IPS DF 4.7 (cell line): Measurements from ENCODE around the gene SPINK5.
"Not testable (repeated sequence)": the region's sequence is repeated elsewhere in the genome, so short reads cannot be mapped to it uniquely, and the experiment has no call there.

Source experiments
- DNase-seq: peaks from one replicate; pipeline ENCODE4 v3.0.0-alpha.2; 2013; ENCODE audit warnings: low spot score; ENCODE audit errors: extremely low read depth

Gene SPINK5, protein sequence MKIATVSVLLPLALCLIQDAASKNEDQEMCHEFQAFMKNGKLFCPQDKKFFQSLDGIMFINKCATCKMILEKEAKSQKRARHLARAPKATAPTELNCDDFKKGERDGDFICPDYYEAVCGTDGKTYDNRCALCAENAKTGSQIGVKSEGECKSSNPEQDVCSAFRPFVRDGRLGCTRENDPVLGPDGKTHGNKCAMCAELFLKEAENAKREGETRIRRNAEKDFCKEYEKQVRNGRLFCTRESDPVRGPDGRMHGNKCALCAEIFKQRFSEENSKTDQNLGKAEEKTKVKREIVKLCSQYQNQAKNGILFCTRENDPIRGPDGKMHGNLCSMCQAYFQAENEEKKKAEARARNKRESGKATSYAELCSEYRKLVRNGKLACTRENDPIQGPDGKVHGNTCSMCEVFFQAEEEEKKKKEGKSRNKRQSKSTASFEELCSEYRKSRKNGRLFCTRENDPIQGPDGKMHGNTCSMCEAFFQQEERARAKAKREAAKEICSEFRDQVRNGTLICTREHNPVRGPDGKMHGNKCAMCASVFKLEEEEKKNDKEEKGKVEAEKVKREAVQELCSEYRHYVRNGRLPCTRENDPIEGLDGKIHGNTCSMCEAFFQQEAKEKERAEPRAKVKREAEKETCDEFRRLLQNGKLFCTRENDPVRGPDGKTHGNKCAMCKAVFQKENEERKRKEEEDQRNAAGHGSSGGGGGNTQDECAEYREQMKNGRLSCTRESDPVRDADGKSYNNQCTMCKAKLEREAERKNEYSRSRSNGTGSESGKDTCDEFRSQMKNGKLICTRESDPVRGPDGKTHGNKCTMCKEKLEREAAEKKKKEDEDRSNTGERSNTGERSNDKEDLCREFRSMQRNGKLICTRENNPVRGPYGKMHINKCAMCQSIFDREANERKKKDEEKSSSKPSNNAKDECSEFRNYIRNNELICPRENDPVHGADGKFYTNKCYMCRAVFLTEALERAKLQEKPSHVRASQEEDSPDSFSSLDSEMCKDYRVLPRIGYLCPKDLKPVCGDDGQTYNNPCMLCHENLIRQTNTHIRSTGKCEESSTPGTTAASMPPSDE

DNA sequence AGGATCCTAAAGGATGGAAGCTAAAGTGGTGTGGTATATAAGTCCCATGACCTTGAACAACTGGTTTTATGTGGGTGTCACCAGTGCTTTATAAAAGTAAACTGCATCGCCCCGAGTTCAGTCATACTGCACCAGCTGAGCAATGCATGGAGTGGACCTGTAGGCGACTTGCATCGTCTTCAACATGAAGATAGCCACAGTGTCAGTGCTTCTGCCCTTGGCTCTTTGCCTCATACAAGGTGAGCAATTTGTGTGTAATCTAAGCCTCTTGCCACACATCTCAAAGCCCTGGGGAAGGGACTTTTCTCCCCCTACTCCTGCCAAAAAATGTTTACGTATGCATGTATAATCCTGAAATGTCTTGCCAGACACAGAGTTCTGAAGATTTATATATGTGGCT lies at the start of gene SPINK5:
TSS of gene SPINK5 (plus strand) at position 120 of the 400 bp plus-strand sequence. CDS start at position 185, 65 bp downstream.
- DNase-seq: no peak

DNA sequence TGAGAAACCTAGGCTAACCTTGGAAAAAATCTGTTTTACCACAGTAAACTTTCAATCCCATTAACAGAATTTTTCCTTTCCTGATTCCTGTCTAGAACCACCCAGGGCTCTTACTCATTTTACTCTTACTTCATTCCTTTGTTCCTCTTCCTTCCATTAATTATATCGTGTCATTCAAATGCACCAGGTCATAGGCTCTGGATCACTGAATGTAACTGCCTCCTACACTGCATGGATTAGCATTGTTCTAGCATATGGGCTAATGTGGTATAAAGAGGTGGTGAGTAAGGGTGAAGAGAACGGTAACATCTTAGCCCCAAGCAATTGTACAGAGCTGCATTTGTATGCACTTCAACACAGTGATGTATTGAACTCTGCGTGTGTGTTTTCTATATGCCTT lies 49.5 kb upstream of the SPINK5 start:
- no peak for DNase-seq

DNA sequence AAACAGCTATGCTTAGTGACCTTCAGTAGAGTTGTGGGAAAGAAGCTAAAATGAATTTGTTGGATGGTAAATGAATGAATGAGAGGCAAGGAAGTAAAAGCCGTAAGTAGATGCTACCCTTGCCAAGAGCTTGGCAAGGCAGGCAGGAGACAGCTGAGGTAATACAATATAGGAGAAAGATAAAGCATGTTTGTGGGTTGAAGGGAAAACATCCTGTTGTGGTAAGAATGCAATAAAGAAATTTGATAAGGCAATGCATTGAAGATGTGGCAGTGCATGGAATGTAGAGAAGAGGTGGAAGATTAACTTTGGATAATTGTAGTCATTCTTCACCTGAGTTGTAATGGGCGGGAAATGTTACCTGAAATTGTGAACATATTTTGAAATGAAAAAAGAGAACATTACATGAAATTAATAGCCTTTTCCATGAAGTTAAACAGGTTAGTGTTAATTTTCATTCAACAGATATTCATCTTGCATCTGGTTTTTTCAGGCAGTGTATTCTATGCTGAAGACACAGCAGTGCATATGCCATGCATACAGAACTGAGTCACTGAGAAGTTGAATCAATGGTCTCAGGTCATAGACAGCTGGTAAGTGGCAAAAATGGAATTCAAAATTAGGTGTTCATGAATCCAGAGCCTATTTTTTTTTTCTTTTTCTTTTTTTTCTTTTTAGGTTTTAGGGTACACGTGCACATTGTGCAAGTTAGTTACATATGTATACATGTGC lies 43.4 kb upstream of the SPINK5 start:
- no peak for DNase-seq

DNA sequence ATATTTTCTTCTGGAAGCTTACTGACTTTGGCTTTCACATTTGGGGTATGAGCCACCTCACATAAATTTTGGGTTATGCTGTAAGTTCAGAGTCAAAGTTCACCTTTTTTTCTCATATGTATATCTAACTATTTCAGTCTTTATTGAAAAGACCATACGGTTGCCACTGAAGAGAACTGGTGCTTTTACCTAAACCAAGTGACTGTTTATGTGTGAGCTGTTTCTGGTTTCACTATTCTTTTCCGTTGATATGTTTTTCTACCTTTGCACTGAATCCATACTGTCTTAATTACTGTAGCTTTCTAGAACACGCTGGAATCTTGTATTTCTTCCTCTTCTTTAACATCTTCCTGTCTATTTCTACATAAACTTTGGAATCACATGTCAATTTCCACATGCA lies 36.3 kb upstream of the SPINK5 start:
- DNase-seq: no peak

DNA sequence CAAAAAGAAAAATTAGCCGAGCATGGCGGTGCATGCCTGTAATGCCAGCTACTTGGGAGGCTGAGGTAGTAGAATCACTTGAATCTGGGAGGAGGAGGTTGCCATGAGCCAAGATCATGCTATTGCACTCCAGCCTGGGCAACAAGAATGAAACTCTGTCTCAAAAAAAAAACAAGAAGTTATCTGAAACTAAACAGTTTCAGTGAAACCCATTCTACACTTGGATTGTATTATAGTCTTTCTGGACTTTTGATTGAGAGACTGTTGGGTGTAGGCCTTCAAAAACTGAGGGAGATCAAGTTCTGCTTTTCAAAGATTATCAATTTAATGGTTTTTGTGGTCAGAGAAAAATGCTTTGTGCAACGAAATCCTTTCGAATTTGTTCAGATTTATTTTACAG lies 34.6 kb upstream of the SPINK5 start:
- no peak for DNase-seq

DNA sequence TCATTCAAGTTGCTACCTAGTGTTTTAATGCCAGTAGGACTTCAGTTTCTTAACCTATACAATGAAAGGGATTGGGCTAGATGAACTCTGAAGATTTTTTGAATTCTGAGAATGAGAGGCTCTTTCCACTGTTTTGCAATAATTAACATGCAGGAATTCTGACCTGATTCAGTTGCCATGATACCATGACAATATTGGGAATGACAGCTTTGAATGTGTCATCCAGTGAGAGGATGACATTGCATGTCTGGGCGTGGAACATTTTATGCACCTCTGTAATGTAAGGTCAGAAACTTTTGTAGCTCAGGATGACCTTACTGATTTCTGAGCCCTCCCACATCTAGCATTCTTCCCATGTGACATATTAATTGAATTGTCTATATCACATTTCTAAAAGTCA lies 30.6 kb upstream of the SPINK5 start:
- DNase-seq: no peak

DNA sequence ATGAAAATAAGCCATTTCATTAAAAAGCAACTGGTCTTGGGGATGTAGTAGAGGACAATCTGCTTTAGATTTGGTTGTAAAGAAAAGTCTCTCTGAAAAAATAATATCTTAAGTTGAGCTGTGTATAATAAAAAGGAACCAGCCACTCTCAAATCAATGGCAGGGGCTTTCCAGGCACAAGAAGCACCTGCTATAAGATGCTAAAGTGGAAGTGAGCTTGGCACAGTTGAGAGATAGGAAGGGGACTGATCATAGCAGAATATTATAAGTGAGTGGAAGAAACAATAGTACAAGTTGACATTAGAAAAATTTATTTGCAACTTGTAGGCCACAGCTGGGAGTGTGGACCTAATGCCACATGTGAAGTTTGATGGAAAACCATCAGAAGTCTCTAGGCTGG lies 28.1 kb upstream of the SPINK5 start:
- DNase-seq: no peak

DNA sequence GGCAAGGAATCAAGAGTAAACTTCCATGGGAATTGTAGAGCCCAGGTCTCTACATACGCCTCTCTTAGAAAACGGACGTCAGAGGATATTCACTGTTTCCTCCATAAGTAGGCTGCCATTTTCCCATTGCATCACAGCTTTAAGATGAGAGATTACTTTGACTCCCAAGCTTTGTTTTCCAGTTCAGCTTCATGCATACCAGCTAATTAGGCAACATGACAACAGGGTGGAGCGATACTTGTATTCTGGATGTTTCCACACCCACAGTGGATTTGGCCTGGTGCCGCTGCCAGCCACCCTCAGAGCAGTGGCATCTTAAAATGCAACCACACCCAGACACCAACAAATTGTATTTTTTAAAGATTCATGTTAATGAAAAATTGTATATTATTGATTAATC lies 20.9 kb upstream of the SPINK5 start:
- DNase-seq: no peak

DNA sequence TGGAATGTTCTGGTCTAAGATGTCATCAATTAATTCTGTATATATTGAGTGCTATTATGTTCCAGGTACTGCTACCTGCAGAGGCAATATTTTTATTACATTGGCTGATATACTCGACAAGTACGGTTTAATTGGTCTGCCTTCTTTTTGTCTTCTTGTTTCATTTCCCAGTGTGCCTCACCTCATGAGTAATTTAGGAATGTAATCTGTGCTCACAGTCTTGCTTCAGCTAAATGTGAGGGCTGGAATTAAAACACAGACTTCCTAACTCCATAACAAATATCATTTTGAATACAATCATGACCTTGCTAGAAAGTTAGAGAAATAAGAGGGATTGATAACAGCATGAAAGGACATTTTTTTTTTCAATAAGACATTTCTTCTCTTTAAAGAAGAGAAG lies 20.1 kb upstream of the SPINK5 start:
- DNase-seq: no peak

DNA sequence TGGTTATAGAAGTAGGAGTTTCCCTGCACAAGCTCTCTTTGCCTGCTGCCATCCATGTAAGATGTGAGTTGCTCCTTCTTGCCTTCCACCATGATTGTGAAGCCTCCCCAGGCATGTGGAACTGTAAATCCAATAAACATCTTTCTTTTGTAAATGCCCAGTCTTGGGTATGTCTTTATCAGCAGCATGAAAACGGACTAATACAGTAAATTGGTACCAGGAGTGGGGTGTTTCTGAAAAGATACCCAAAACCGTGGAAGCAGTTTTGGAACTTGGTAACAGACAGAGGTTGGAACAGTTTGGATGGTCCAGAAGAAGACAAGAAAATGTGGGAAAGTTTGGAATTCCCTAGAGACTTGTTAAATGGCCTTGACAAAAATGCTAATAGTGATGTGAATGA lies 8.6 kb upstream of the SPINK5 start:
- not testable (repeated sequence) for DNase-seq

DNA sequence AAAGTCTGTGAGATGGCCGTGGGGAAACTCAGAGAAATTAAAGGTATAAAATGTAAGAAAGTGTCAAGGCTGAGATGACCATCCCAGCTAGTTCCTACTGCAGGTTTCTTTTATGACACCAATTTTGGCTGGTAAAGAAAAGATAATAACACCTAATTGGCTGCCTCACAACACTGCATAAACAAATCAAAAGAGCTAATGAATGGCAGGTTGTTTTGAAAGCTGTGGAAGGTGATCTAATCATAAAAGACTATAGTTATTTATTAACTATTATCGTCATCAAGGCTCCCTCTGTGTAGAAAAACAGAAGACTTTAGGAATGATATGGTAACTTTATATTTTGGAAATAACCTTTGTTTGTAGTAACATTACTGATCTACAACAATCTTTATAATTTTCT lies 3.5 kb upstream of the SPINK5 start:
- DNase-seq: no peak

DNA sequence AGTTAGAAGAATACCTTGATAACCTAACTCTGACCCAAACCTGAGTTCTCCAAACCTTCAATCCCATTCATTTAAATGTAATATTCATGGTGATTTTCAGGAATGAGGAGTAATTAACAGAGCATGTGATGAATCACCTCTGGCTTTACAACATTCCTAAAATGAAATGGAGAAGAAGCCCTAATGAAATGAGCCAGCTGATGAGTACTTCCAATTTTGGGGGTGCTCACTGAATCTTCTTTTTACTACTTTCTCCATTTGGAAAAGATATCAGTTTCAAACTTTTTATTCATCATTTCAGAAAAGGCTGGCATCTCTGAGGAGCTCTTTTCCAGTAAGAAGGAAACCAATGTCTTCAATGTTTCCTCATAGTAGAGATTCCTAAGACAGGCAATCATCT lies 2.9 kb upstream of the SPINK5 start:
- no peak for DNase-seq

DNA sequence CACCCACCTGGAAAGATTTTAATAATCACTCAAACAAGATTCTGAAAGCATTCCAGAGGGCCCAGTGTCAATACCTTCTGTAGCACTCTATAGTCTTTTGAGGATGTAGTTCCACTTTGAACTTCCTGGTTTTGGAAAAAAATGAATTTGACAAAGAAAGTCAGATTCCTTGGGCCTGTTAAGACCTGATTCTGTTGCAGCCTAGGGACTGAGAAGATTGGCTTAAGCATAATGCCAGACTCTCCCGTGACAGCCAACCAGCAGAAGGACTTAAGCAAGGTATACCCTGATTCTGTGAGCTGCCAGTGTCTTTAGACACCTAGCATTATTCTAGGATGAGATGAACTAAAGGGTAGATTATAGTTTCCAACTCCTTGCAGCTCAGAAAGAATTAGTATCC lies 6.8 kb downstream of the SPINK5 start:
- no peak for DNase-seq

DNA sequence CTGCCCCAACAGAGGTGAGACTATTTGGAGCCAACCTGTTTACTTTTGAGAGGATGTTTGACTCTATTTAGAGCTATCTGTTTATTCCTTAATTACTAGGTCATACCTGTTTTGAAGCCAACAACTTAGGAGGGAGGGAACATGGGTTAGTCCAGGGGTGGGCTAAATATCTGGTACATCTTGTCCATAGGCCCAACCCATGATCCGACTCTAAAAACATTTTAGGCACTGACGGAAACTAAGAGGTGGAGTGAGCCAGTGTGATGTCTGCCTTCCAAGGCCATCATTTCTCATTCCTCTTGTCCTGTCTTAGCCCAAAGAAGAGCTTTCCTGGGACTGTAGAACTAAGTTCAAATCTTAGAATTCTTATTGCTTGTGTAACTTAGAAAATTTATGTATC lies 8.4 kb downstream of the SPINK5 start:
- DNase-seq: no peak

DNA sequence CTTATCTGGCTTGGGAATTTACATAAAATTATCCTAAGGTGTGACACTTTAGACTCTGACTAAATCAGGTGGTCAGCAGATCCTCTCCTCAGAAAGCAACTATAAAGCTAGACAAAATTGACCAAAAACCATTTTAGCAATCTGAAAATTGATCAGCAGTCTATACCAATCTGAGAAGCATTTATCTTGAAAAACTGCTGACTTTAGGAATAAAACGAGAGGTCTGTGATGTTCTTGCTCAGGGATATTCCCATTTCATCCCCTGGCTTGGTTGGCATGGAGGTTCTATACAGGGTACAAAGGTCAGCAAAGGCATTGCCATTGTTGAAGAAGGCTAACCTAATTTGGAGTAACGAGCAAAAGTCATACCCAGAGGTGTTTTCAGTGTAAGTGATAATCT lies 11.7 kb downstream of the SPINK5 start:
- no peak for DNase-seq

DNA sequence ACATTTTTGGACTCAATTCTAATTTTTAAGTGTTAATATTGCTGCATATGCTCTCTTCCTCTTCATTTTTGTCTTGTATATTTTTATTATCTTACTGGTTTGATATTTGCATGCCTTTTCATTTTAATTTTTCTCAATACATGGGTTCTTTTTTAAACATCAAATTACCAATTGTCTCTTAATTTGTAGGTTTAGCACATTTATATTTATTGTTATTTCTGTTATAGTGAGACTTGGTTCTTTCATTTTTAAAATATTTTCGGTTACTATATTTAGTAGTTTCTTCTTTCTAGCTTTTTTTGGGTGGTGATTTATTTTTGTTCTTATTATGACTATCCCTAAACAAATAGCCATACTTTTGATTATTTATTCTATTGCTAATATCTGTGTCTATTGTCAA lies 19.4 kb downstream of the SPINK5 start:
- no peak for DNase-seq

DNA sequence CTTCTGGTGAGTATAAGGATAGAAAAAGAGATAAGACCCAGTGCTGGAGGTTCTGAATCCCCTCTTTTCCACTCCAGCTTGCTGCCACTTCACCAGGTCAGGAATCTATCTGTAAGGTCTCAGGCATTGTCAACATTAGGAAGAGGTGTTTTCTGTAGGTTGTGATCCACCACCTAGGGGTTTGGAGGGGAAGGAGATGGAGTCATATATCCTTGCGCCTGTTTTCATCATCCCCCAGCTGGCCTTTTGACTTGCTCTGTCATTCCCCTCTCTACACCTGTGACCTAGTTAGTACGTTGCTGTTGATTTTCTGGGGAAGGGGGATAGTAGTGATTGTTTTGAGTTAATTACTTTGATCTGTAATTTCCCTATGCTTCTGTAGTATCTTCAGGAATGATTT lies 20.5 kb downstream of the SPINK5 start:
- DNase-seq: no peak

DNA sequence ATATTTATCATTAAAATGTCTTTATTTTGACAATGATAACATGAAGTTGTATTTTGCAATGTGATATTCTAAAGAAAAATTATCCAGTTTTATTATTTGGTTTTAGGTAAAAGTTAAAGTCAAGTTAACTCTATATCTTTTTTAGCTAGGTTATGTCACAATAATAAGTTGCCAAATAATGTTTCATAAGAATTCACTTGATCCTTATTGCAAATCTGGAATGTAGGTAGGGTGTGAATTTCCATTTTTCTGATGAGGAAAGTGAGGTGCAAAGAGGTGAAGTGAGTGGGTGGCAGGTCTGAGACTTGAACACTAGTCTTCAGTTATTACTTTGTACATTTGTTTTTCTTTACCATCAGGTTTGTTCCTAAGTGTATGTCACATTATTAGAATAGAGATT lies 21.5 kb downstream of the SPINK5 start:
- DNase-seq: no peak

DNA sequence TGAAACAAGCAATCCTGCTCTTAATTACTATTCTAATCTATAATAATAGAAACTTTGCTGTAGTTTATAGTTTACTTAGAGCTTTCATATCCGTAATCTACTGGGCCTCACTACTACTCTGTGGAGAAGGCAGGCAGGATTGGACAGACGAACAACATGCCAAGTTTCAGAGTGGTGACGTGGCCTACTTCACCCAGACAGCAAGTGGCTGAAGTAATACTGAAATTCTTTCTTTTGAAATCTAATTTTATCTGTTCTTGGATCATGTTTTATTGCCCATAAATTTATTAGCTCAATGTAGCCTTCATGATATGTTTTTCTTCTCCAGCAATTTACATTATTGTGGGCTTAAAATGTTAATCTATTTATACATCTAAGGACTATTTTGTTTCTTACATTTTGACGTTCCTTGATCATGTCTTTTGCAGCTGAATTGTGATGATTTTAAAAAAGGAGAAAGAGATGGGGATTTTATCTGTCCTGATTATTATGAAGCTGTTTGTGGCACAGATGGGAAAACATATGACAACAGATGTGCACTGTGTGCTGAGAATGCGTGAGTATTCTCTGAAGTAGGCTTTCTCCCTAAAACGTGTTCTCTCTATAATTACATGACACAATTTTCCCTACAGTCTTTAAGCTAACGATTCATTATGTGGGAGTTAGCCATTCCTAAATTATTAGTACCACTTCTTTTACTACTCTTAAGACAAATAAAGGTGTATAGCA lies 22.4 kb downstream of the SPINK5 start:
- DNase-seq: no peak

DNA sequence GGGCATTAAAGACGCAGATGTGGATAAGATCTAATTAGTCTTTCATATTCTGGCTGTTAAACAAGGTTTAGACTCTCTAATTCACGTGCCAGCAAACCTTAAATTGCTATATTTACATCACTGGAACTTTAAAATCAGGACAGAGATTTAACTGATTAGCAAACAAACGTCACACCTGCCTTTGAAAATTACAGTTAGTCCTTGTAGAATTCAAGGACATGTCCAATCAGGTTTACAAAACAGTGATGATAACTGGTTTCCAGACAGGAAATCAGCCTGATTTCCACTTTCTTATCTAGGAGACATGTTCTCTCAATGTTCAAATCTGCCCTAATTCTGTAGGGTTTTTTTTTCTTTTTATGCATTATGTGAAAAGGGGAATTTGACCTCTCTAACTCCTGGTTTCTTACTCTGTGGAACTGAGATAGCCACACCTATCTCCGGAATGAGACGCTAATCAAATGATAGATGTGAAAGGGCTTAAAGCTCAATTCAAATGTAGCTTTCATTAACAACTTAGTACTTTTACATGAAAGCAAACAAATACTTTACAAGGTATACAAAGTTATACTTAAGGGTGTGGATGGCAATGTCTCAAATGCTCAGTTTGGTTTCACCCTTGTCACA lies 26.5 kb downstream of the SPINK5 start:
- DNase-seq: no peak
